SKM-1 (cell line): ENCODE results near the gene HASPIN.
"Not testable (repeated sequence)": the region's sequence is repeated elsewhere in the genome, so short reads cannot be mapped to it uniquely, and the experiment has no call there.

Source experiments
- DNase-seq: peaks from one replicate; lab custom pipeline; 2025; ENCODE audit not compliant: unreplicated experiment; lab: John Stamatoyannopoulos, UW

HASPIN gene

DNA sequence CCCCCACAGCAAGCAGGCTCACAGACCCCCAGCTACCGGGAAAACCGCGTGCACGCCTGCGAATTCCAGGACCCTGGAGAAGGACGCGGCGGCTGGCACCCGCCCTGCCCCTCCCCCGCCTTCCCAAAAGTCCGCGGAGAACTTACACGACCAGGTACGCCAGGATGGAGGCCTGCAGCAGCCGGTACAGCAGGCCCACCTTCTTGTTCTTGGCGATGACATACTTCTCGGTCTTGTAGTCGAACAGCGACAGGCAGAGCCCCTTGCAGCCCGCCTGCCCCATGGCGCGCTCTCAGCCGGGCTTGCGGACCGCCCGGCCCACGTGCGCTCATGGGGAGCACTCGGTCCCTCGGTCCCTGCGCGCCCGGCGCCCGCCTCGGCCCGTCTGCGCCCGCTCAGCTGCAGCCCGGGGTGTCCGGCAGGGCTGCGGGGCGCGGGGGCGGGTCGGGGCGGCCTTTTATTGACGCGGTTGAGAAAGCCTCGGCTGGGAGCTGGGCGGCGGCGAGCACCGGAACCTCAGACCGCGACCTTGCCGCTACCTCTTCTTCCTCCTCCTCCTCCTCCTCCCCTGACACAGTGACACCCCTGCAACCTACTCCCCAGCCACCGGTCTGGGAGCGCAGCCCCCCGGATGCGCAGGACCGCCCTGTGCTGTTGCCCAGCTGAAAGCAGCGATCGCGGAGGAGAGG is 27.8 kb upstream of the HASPIN start, which contains the start of gene P2RX5:
Gene P2RX5 (minus strand): TSS at position 433 of the 689 bp plus-strand sequence. CDS start 150 bp downstream, at position 283.
- peak; percentile 30 for DNase-seq

- no peak for DNase-seq
Observed at GRCh38 chr17:3697103-3697476, 26.6 kb upstream of the HASPIN start.

DNA sequence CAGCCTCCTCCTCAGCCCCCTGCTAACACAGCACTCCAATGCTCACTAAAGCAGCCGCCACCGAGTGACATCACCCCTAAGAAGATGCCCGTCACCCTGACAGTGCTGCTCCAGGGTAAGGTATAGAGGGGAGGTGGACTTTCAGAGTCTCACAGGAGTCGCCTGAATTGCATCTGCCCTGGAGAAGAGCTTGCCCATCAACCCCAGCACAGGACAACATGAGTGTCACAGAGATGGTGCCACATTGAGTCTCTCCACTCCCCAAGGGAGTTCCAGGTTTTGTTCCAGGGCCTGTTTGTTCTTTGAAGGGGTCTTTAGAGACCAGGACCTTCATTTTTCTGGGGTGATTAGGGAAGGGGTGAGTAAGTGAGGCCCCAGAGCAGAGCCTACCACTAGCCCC is 25.6 kb upstream of the HASPIN start:
- DNase-seq, result no peak

- no peak for DNase-seq
Observed at GRCh38 chr17:3699951-3700350, 23.8 kb upstream of the HASPIN start.

GRCh38 chr17:3702041-3702539 is 21.6 kb upstream of the HASPIN start:
- not testable (repeated sequence) for DNase-seq

GRCh38 chr17:3704931-3705717 is 18.6 kb upstream of the HASPIN start:
- DNase-seq, result no peak

GRCh38 chr17:3705718-3705984 is 18.1 kb upstream of the HASPIN start:
- DNase-seq, result not testable (repeated sequence)

GRCh38 chr17:3708366-3708765 is 15.3 kb upstream of the HASPIN start:
- no peak for DNase-seq

DNA sequence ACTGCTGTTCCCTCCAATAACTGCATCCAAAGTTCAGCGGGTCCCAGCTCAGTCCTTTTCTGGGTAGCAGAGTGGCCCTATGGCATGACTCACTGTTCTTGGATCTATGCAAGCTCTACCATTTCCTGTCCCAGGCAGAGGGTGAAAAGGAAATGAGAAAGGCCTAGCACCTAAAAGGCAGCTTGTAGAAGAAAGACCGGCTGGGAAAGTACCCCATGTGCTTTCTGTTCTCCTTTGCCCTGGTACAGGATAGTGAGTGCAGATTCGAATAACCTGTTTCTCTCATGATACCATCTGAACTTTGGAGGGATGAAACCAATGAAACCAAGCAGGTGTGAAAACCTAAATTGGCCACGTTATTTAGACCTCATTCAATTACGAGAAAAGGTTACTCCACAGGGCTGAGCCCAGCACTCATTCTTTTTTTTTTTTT is 12.7 kb upstream of the HASPIN start:
- DNase-seq, result peak; percentile 9

- DNase-seq, result no peak
Observed at GRCh38 chr17:3712811-3713463, 10.8 kb upstream of the HASPIN start.

DNA sequence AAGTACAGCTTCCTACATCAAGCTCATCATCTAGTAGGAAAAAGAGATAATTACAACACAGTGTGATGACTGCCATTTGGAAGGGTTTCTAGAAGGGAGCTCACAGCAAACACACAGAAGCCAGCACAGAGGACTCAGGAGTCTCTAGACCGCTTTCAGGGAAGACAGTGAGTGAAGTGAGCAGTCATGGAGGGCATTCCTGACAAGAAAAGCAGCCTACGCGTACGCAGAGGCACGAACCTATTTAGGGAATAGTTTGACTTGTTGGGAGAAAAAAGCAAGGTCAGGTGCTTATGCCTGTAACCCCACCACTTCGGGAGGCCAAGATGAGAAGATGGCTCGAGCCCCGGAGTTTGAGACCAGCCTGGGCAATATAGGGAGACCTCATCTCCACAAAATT is 8.4 kb upstream of the HASPIN start:
- no peak for DNase-seq

- no peak for DNase-seq
Observed at GRCh38 chr17:3718201-3718600, 5.5 kb upstream of the HASPIN start.

GRCh38 chr17:3719265-3719664 is 4.4 kb upstream of the HASPIN start:
- DNase-seq, result no peak

- no peak for DNase-seq
Observed at GRCh38 chr17:3722716-3723115, 987 bp upstream of the HASPIN start.

GRCh38 chr17:3723188-3723555 is 531 bp upstream of the HASPIN start:
- DNase-seq, result no peak

- no peak for DNase-seq
Observed at GRCh38 chr17:3724378-3725077, 825 bp downstream of the HASPIN start.

DNA sequence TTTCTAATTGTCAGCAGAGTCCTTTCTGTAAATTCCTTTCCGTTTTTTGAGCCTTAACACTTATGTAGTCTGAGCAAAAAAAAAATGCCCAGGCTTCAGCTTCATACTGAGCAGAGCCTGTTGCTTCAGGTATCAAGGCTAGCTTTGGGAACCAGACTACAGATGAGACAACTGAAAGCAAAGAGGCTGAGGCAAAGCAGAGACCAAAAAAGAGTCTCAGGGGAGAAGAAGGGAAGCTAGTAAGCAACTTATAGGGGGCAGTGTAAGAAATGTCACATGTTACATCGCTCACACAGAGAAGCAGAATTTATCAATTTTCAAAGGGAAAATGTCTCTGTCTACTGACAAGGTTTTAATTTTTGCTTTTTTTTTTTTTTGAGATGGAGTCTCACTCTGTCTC is 3.3 kb downstream of the HASPIN start:
- no peak for DNase-seq

- DNase-seq, result not testable (repeated sequence)
Observed at GRCh38 chr17:3728099-3728498, 4.4 kb downstream of the HASPIN start.

DNA sequence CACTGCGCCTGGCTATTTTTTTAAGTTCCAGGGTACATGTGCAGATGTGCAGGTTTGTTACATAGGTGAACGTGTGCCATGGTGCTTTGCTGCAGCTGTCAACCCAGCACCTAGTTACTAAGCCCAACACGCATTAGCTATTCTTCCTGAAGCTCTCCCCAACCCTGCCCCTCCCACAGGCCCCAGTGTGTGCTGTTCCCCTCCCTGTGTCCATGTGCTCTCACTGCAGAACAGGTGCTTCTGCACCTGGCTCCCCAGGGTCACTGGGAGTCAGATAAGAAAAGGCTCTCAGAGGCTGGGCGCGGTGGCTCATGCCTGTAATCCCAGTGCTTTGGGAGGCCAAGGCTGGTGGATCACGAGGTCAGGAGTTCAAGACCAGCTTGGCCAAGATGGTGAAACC is 6.2 kb downstream of the HASPIN start:
- DNase-seq, result no peak

GRCh38 chr17:3730881-3731429 is 7.3 kb downstream of the HASPIN start:
- no peak for DNase-seq

- DNase-seq, result no peak
Observed at GRCh38 chr17:3732210-3732621, 8.5 kb downstream of the HASPIN start.
